H1 (cell line): ENCODE data around the gene CRACDL. TPM values are rescaled to one million over a fixed set of nuclear protein-coding genes. Genes with fewer than 3 reads are reported as not detected.

Experiments used
- CTCF ChIA-PET: fragments of 300-600 bp; sonication (Branson Sonifier 250); formaldehyde crosslinking; loops from one replicate; lab custom pipeline; 2021; ENCODE audit not compliant: partially characterized antibody; lab: Charles Lee
- POLR2A ChIA-PET: fragments of 300-600 bp; sonication (Branson Sonifier 250); formaldehyde crosslinking; loops from one replicate; lab custom pipeline; 2021; ENCODE audit warnings: inconsistent platforms; ENCODE audit not compliant: partially characterized antibody; lab: Charles Lee
- DNase-seq, 2 experiments: peaks; one replicate each; pipeline versions ENCODE4 v3.0.0 to v3.0.0-alpha.2; 2010 to 2022; ENCODE audit warnings: low spot score in 2 of 2, low read depth in 1 of 2, mixed read lengths in 1 of 2
- FAIRE-seq: peaks from 2 replicates; lab custom pipeline; 2011; peaks lifted over from hg19 to GRCh38; lab: Jason Lieb, UNC
- H2AFZ ChIP-seq: 2 replicates; pipeline ENCODE4 v1.8.1; 2012; ENCODE audit warnings: low read length, inconsistent platforms
- H2AK5ac ChIP-seq: 2 replicates; pipeline ENCODE4 v1.6.1; 2013; ENCODE audit warnings: low read depth, low read length
- H2BK120ac ChIP-seq: replicated peaks from 2 replicates; pipeline ENCODE3; 2013; ENCODE audit warnings: low read depth, low read length, inconsistent platforms
- H2BK12ac ChIP-seq: 2 replicates; pipeline ENCODE4 v1.6.1; 2013; ENCODE audit warnings: low read depth, low read length
- H2BK15ac ChIP-seq: 2 replicates; pipeline ENCODE4 v1.6.1; 2013; ENCODE audit warnings: low read length
- H2BK20ac ChIP-seq: 2 replicates; pipeline ENCODE4 v1.6.1; 2013; ENCODE audit warnings: low read length
- H2BK5ac ChIP-seq: 2 replicates; pipeline ENCODE4 v1.6.1; 2013; ENCODE audit warnings: low read depth, low read length
- H3K14ac ChIP-seq: 2 replicates; pipeline ENCODE4 v1.6.1; 2013; ENCODE audit warnings: inconsistent platforms; ENCODE audit not compliant: insufficient read length
- H3K18ac ChIP-seq: 2 replicates; pipeline ENCODE4 v1.6.1; 2013; ENCODE audit warnings: low read length; ENCODE audit errors: extremely low read depth
- H3K23ac ChIP-seq: 2 replicates; pipeline ENCODE4 v1.6.1; 2013; ENCODE audit warnings: inconsistent platforms; ENCODE audit not compliant: insufficient read length
- H3K23me2 ChIP-seq: 2 replicates; pipeline ENCODE4 v1.6.1; 2013; ENCODE audit warnings: low read depth, low read length
- H3K27ac ChIP-seq: 2 replicates; pipeline ENCODE4 v1.6.1; 2011; ENCODE audit warnings: low read depth, low read length, inconsistent platforms
- H3K27me3 ChIP-seq, 4 experiments: replicated peaks in 1 of 4; 1 replicate in 1 of 4; 2 replicates in 3 of 4; pipeline versions ENCODE4 v1.6.1 to v1.8.1; 2011 to 2013; ENCODE audit warnings: low read length in 3 of 4, mild to moderate bottlenecking in 3 of 4, inconsistent platforms in 2 of 4, mixed read lengths in 2 of 4, moderate library complexity in 1 of 4; ENCODE audit not compliant: control insufficient read depth in 3 of 4, insufficient read depth in 3 of 4; ENCODE audit errors: extremely low read depth in 1 of 4
- H3K36me3 ChIP-seq, 4 experiments: 2 replicates each; pipeline versions ENCODE4 v1.6.1 to v1.8.1; 2011 to 2013; ENCODE audit warnings: mild to moderate bottlenecking in 4 of 4, low read length in 3 of 4, moderate library complexity in 2 of 4, control low read depth in 1 of 4, inconsistent platforms in 1 of 4; ENCODE audit not compliant: insufficient read depth in 4 of 4, control insufficient read depth in 2 of 4
- H3K4ac ChIP-seq: replicated peaks from 2 replicates; pipeline ENCODE3; 2013; ENCODE audit warnings: low read length, low read depth, mixed read lengths, inconsistent platforms; ENCODE audit not compliant: insufficient read length
- H3K4me1 ChIP-seq, 4 experiments: replicated peaks in 1 of 4; 1 replicate in 1 of 4; 2 replicates in 3 of 4; pipeline versions ENCODE4 v1.6.1 to v1.8.1; 2011 to 2013; ENCODE audit warnings: low read length in 3 of 4, inconsistent platforms in 2 of 4, mixed read lengths in 1 of 4; ENCODE audit not compliant: insufficient read depth in 4 of 4, control insufficient read depth in 3 of 4
- H3K4me2 ChIP-seq, 2 experiments: 2 replicates each; pipeline versions ENCODE4 v1.6.1 to v1.8.1; 2011 to 2013; ENCODE audit warnings: low read depth in 2 of 2, low read length in 2 of 2, control low read depth in 1 of 2, inconsistent platforms in 1 of 2, mild to moderate bottlenecking in 1 of 2; ENCODE audit not compliant: insufficient read depth in 1 of 2
- H3K4me3 ChIP-seq, 4 experiments: fragments of 200-600, 300-600 bp in 1 of 4; sonication (generic), shearing (Covaris generic), sonication (Bioruptor Twin) in 1 of 4; 2 replicates each; pipeline versions ENCODE4 v1.5.1 to v1.8.1; 2011 to 2016; ENCODE audit warnings: low read length in 4 of 4, low read depth in 3 of 4, control low read depth in 2 of 4, inconsistent platforms in 2 of 4, mild to moderate bottlenecking in 2 of 4, mixed read lengths in 1 of 4, moderate library complexity in 1 of 4; ENCODE audit not compliant: insufficient read depth in 2 of 4; ENCODE audit errors: extremely low read depth in 1 of 4
- H3K56ac ChIP-seq: replicated peaks from 2 replicates; pipeline ENCODE3; 2013; ENCODE audit warnings: low read depth, mild to moderate bottlenecking, mixed read lengths, low read length, inconsistent platforms; ENCODE audit not compliant: insufficient read length
- H3K79me1 ChIP-seq: 2 replicates; pipeline ENCODE4 v1.6.1; 2013; ENCODE audit warnings: low read depth, low read length, control low read depth
- H3K79me2 ChIP-seq, 2 experiments: 2 replicates each; pipeline versions ENCODE4 v1.6.1 to v1.8.1; 2012 to 2013; ENCODE audit warnings: low read length in 2 of 2, mild to moderate bottlenecking in 2 of 2, inconsistent platforms in 1 of 2; ENCODE audit not compliant: insufficient read depth in 2 of 2, control insufficient read depth in 1 of 2
- H3K9ac ChIP-seq, 4 experiments: replicated peaks in 1 of 4; 1 replicate in 1 of 4; 2 replicates in 3 of 4; pipeline versions ENCODE4 v1.6.1 to v1.8.1; 2011 to 2013; ENCODE audit warnings: low read depth in 3 of 4, low read length in 3 of 4, control low read depth in 2 of 4, mild to moderate bottlenecking in 2 of 4, moderate library complexity in 2 of 4, inconsistent platforms in 1 of 4; ENCODE audit errors: extremely low read depth in 1 of 4
- H3K9me3 ChIP-seq, 2 experiments: 2 replicates each; pipeline versions ENCODE4 v1.6.1 to v1.8.1; 2012 to 2013; ENCODE audit warnings: mild to moderate bottlenecking in 2 of 2, moderate library complexity in 2 of 2, control low read depth in 1 of 2, inconsistent platforms in 1 of 2, low read depth in 1 of 2, low read length in 1 of 2, mixed read lengths in 1 of 2; ENCODE audit not compliant: insufficient read depth in 2 of 2
- H4K20me1 ChIP-seq, 2 experiments: replicated peaks in 1 of 2; 2 replicates each; pipeline versions ENCODE3 to v1.8.1; 2011 to 2013; ENCODE audit warnings: inconsistent platforms in 2 of 2, low read length in 2 of 2, mild to moderate bottlenecking in 1 of 2; ENCODE audit not compliant: insufficient read depth in 2 of 2, control insufficient read depth in 1 of 2
- H4K5ac ChIP-seq: 2 replicates; pipeline ENCODE4 v1.6.1; 2013; ENCODE audit warnings: low read length, low read depth, mixed read lengths, inconsistent platforms; ENCODE audit not compliant: insufficient read length
- H4K8ac ChIP-seq: 2 replicates; pipeline ENCODE4 v1.8.0; 2013; ENCODE audit warnings: mild to moderate bottlenecking, moderate library complexity, low read length, inconsistent platforms; ENCODE audit not compliant: insufficient read depth; ENCODE audit errors: extremely low read depth
- H4K91ac ChIP-seq: replicated peaks from 2 replicates; pipeline ENCODE3; 2013; ENCODE audit warnings: low read length, mixed read lengths, inconsistent platforms; ENCODE audit not compliant: insufficient read length
- CEBPB ChIP-seq: IDR thresholded peaks from 2 replicates; pipeline ENCODE4 v1.6.1; 2012; ENCODE audit warnings: low read depth, low read length
- CHD2 ChIP-seq: IDR thresholded peaks from 2 replicates; pipeline ENCODE4 v1.6.1; 2012; ENCODE audit warnings: low read length, improper control_type of control experiment
- GTF2F1 ChIP-seq: IDR thresholded peaks from 2 replicates; pipeline ENCODE4 v1.6.1; 2012; ENCODE audit warnings: low read depth, low read length, improper control_type of control experiment, borderline replicate concordance
- KDM4A ChIP-seq: IDR thresholded peaks from one replicate; pipeline ENCODE4 v1.7.1; 2012; ENCODE audit warnings: low read depth, mild to moderate bottlenecking, moderate library complexity, low read length, inconsistent platforms; ENCODE audit not compliant: severe bottlenecking
- POLR2A ChIP-seq, 2 experiments: IDR thresholded peaks; 1 replicate in 1 of 2; 2 replicates in 1 of 2; pipeline ENCODE4 v1.6.1; 2011; ENCODE audit warnings: low read depth in 2 of 2, low read length in 2 of 2, mild to moderate bottlenecking in 2 of 2; ENCODE audit errors: control extremely low read depth in 1 of 2
- POU5F1 ChIP-seq: IDR thresholded peaks from 2 replicates; pipeline ENCODE4 v1.6.1; 2011; ENCODE audit warnings: low read depth, mild to moderate bottlenecking, low read length, moderate library complexity
- SIN3A ChIP-seq, 2 experiments: IDR thresholded peaks in 1 of 2; conservative IDR thresholded peaks in 1 of 2; 2 replicates each; pipeline ENCODE4 v1.6.1; 2011 to 2012; ENCODE audit warnings: low read length in 2 of 2, improper control_type of control experiment in 1 of 2, low read depth in 1 of 2, mild to moderate bottlenecking in 1 of 2
- SIRT6 ChIP-seq: IDR thresholded peaks from one replicate; pipeline ENCODE4 v1.7.1; 2012; ENCODE audit warnings: low read length, inconsistent platforms
- SRF ChIP-seq: IDR thresholded peaks from 2 replicates; pipeline ENCODE4 v1.6.1; 2011; ENCODE audit warnings: mild to moderate bottlenecking, low read depth, low read length, moderate library complexity
- whole genome bisulfite sequencing, 2 experiments: shearing (Covaris generic) in 1 of 2; methylation state at CpG; one replicate each; pipeline versions ENCODE4 v1.1.6 to v1.1.7; 2013 to 2015; ENCODE audit warnings: low lambda C conversion rate in 2 of 2, mixed read lengths in 2 of 2, inconsistent platforms in 1 of 2, low coverage in 1 of 2, missing lambda C conversion rate in 1 of 2; ENCODE audit not compliant: insufficient replicate concordance in 2 of 2, insufficient coverage in 1 of 2, insufficient read length in 1 of 2; ENCODE audit errors: extremely low coverage in 1 of 2, missing lambda C conversion rate in 1 of 2; 5-methylcytosine and 5-hydroxymethylcytosine counted together
- polyA plus RNA-seq, 7 experiments: library from polyadenylated mRNA; depleted of rRNA in 3 of 7; stranded (reverse) in 5 of 7; unstranded in 2 of 7; fragments of >200 nt in 5 of 7; fragments of 200-250 nt in 2 of 7; gene quantifications; 1 replicate in 5 of 7; 2 replicates in 1 of 7; 4 replicates in 1 of 7; pipeline versions ENCODE4 v1.2.1 to v1.2.3, GENCODE V29; 2011 to 2013; ENCODE audit warnings: missing spikeins in 2 of 7, mixed read lengths in 2 of 7
- total RNA-seq: library from RNA; stranded (reverse); fragmentation: NEBNext Ultra II Directional; extraction: Animal tissue kit (Norgen Biotek cat#: 25700); gene quantifications from 2 replicates; pipeline ENCODE4 v1.2.1, GENCODE V29; 2021

Gene CRACDL
- total and polyA plus RNA-seq, 2 of the 8 experiments (the other 6 are each of a cell fraction or from before 2014, with no cell fraction given): 0.07 to 0.38 TPM

- Histone ChIP-seq H3K23ac (no peak overlapping the region), H3K56ac (no peak overlapping the region), H2BK5ac (no peak overlapping the region), H3K23me2 (no peaks in the 10 kb centered on the region), H3K18ac (no peak overlapping the region), H2AFZ (peak overlapping the region; percentile 64; the same call in 1 of the 2 replicates), H4K5ac (no peak overlapping the region), H3K79me2 (no peaks in the 10 kb centered on the region), H3K4me1 (peaks cover 0 to 8% (median 6%) of the 10 kb centered on the region in 4 experiments; a peak in 5 of 7 replicates), H3K36me3 (no peaks in the 10 kb centered on the region), H3K4me2 (no peak overlapping the region), H2BK120ac (no peak overlapping the region), H2BK12ac (0 out of 2 replicates have a peak overlapping the region, but pooled peaks have one; percentile 50), H4K91ac (no peak overlapping the region), H3K14ac (no peak overlapping the region), H2BK20ac (no peak overlapping the region), H3K9ac (no peak overlapping the region; a peak in 1 of 7 replicates), H3K4ac (no peak overlapping the region), H3K4me3 (no peak overlapping the region), H2BK15ac (no peak overlapping the region), H3K9me3 (no peaks in the 10 kb centered on the region), H3K79me1 (no peaks in the 10 kb centered on the region), H4K8ac (peak overlapping the region; percentile 22; the same call in 1 of the 2 replicates), H3K27me3 (no peaks in the 10 kb centered on the region), H3K27ac (no peak overlapping the region), H2AK5ac (no peak overlapping the region), H4K20me1 (no peaks in the 10 kb centered on the region)
- POLR2A ChIA-PET: no interaction called here
- WGBS, 2 experiments: 86% methylated on average over 10 of the region's 10 CpGs; no CpG with 5 or more reads in 1 of the 2 experiments
- FAIRE-seq: no peak
- no peak for DNase-seq
- CTCF ChIA-PET: interaction anchor here (0.9 to 1.2 kb wide), 3 partner anchors 197 to 223 kb away, joined by 3 to 4 read pairs (median 4); no protein-coding TSS in a partner anchor
- TF ChIP-seq KDM4A (no peak), GTF2F1 (no peak), CHD2 (no peak), SIRT6 (no peak), POU5F1 (no peak), SIN3A (conservative IDR thresholded peaks at IDR 0.05 in 1 of 2, IDR thresholded peaks at IDR 0.05 in 1 of 2; ENCODE audit: low read depth in 1 of 2, low read length in 2 of 2) (no peak), CEBPB (no peak), POLR2A (IDR thresholded peaks at IDR 0.05; ENCODE audit: control extremely low read depth in 1 of 2, low read depth in 2 of 2, low read length in 2 of 2) (no peak), SRF (no peak)
Observed at GRCh38 chr2:98868548-98869271, 67.3 kb downstream of the CRACDL start.
